CMK (cell line): ENCODE results near the gene LBH.

Experiments
- DNase-seq: peaks from one replicate; pipeline ENCODE4 v3.0.0-alpha.2; 2010; ENCODE audit warnings: low read depth

LBH gene

GRCh38 chr2:30276455-30276911 lies 45.1 kb downstream of the LBH start:
- no peak for DNase-seq

- no peak for DNase-seq
These were observed 46.2 kb downstream of the LBH start for GRCh38 chr2:30277582-30277981.

- no peak for DNase-seq
These were observed 47.1 kb downstream of the LBH start for GRCh38 chr2:30278419-30278818.

- no peak for DNase-seq
These were observed 49.5 kb downstream of the LBH start for GRCh38 chr2:30280596-30281434.

- DNase-seq, result no peak
These were observed 50.7 kb downstream of the LBH start for GRCh38 chr2:30282081-30282480.

GRCh38 chr2:30282721-30283120 lies 51.4 kb downstream of the LBH start:
- no peak for DNase-seq

- no peak for DNase-seq
These were observed 52.7 kb downstream of the LBH start for GRCh38 chr2:30283931-30284565.

- no peak for DNase-seq
These were observed 54.4 kb downstream of the LBH start for GRCh38 chr2:30285758-30286157.

- DNase-seq, result no peak
These were observed 56.0 kb downstream of the LBH start for GRCh38 chr2:30287190-30287840.

- no peak for DNase-seq
These were observed 56.7 kb downstream of the LBH start for GRCh38 chr2:30287857-30288513.

- DNase-seq, result no peak
These were observed 57.2 kb downstream of the LBH start for GRCh38 chr2:30288561-30288960.

- DNase-seq, result peak; percentile 54
These were observed 62.1 kb downstream of the LBH start for GRCh38 chr2:30293303-30293921.

- DNase-seq, result no peak
These were observed 62.8 kb downstream of the LBH start for GRCh38 chr2:30294133-30294532.

- no peak for DNase-seq
These were observed 65.2 kb downstream of the LBH start for GRCh38 chr2:30296496-30296895.

GRCh38 chr2:30298302-30298701 lies 67.0 kb downstream of the LBH start:
- DNase-seq, result no peak

- DNase-seq, result no peak
These were observed 68.8 kb downstream of the LBH start for GRCh38 chr2:30300122-30300455.

GRCh38 chr2:30300456-30301221 lies 69.3 kb downstream of the LBH start:
- no peak for DNase-seq

- DNase-seq, result no peak
These were observed 70.2 kb downstream of the LBH start for GRCh38 chr2:30301551-30301950.

GRCh38 chr2:30302566-30302965 lies 71.2 kb downstream of the LBH start:
- DNase-seq, result no peak

GRCh38 chr2:30303095-30303494 lies 71.8 kb downstream of the LBH start:
- no peak for DNase-seq

- no peak for DNase-seq
These were observed 73.9 kb downstream of the LBH start for GRCh38 chr2:30305235-30305634.
